Measurements from ENCODE around the gene EXOSC9. TPM values are rescaled to one million over a fixed set of nuclear protein-coding genes. Genes with fewer than 3 reads are reported as not detected.

The EXOSC9 gene
- total and polyA plus RNA-seq, 2 donors from 2014 or later, result 17.6 to 19.9 TPM

GRCh38 chr4:121817006-121817405, 15.9 kb downstream of the EXOSC9 start:
- intact Hi-C loops (cut with DNase I), result no loop called here
- H3K27me3 ChIP-seq (ENCODE audit: control insufficient read depth, insufficient read depth, low read length), result no peaks in the 10 kb centered on the region
- no peak overlapping the region for H3K9ac ChIP-seq (ENCODE audit: low read length in 3 of 3)
- no peak overlapping the region for H3K4me3 ChIP-seq (ENCODE audit: low read length in 3 of 3)
- no peak overlapping the region for H3K27ac ChIP-seq (ENCODE audit: low read depth in 2 of 2, low read length in 2 of 2)
- no peak for FAIRE-seq
- TF ChIP-seq CTCF (IDR thresholded peaks at IDR 0.05; ENCODE audit: borderline replicate concordance, extremely low read depth, insufficient read depth), result no peak
- H3K4me1 ChIP-seq (ENCODE audit: control insufficient read depth in 2 of 3, insufficient read depth in 2 of 3, low read depth in 1 of 3, low read length in 3 of 3), result no peaks in the 10 kb centered on the region
- no peak for DNase-seq
- H3K9me3 ChIP-seq (ENCODE audit: control insufficient read depth in 2 of 3, insufficient read depth in 1 of 3, low read length in 3 of 3), result no peaks in the 10 kb centered on the region
- peaks cover 2 to 15% (median 12%) of the 10 kb centered on the region in 3 donors for H3K36me3 ChIP-seq (ENCODE audit: control insufficient read depth in 2 of 3, insufficient read depth in 3 of 3, low read length in 3 of 3)

- DNase-seq (no peak), FAIRE-seq (no peak)
- no peak for TF ChIP-seq CTCF (IDR thresholded peaks at IDR 0.05; ENCODE audit: borderline replicate concordance, extremely low read depth, insufficient read depth)
- no peaks in the 10 kb centered on the region for H3K9me3 ChIP-seq (ENCODE audit: control insufficient read depth in 2 of 3, insufficient read depth in 1 of 3, low read length in 3 of 3)
- no peaks in the 10 kb centered on the region for H3K27me3 ChIP-seq (ENCODE audit: control insufficient read depth, insufficient read depth, low read length)
- H3K4me3 ChIP-seq (ENCODE audit: low read length in 3 of 3), result no peak overlapping the region
- peaks cover 2 to 14% (median 12%) of the 10 kb centered on the region in 3 donors for H3K36me3 ChIP-seq (ENCODE audit: control insufficient read depth in 2 of 3, insufficient read depth in 3 of 3, low read length in 3 of 3)
- H3K9ac ChIP-seq (ENCODE audit: low read length in 3 of 3), result no peak overlapping the region
- intact Hi-C loops (cut with DNase I), result no loop called here
- H3K4me1 ChIP-seq (ENCODE audit: control insufficient read depth in 2 of 3, insufficient read depth in 2 of 3, low read depth in 1 of 3, low read length in 3 of 3), result no peaks in the 10 kb centered on the region
- no peak overlapping the region for H3K27ac ChIP-seq (ENCODE audit: low read depth in 2 of 2, low read length in 2 of 2)
These were observed 16.6 kb downstream of the EXOSC9 start for GRCh38 chr4:121817701-121818100.

- H3K4me3 ChIP-seq (ENCODE audit: low read length in 3 of 3), result no peak overlapping the region
- no peaks in the 10 kb centered on the region for H3K9me3 ChIP-seq (ENCODE audit: control insufficient read depth in 2 of 3, insufficient read depth in 1 of 3, low read length in 3 of 3)
- H3K27ac ChIP-seq (ENCODE audit: low read depth in 2 of 2, low read length in 2 of 2), result no peak overlapping the region
- H3K27me3 ChIP-seq (ENCODE audit: control insufficient read depth, insufficient read depth, low read length), result no peaks in the 10 kb centered on the region
- H3K36me3 ChIP-seq (ENCODE audit: control insufficient read depth in 2 of 3, insufficient read depth in 3 of 3, low read length in 3 of 3), result peaks cover 2 to 12% (median 9%) of the 10 kb centered on the region in 3 donors
- TF ChIP-seq CTCF (IDR thresholded peaks at IDR 0.05; ENCODE audit: borderline replicate concordance, extremely low read depth, insufficient read depth), result no peak
- no peak overlapping the region for H3K9ac ChIP-seq (ENCODE audit: low read length in 3 of 3)
- DNase-seq (no peak), FAIRE-seq (no peak)
- H3K4me1 ChIP-seq (ENCODE audit: control insufficient read depth in 2 of 3, insufficient read depth in 2 of 3, low read depth in 1 of 3, low read length in 3 of 3), result peaks cover 0 to 5% (median 0%) of the 10 kb centered on the region in 3 donors
- intact Hi-C loops (cut with DNase I), result no loop called here
These were observed 17.1 kb downstream of the EXOSC9 start for GRCh38 chr4:121818215-121818614.
